Stimulated activated CD4-positive, alpha-beta T cell treated with anti-CD3 and anti-CD28 coated beads, Interleukin-15, amount 100 ng/mL, for 48 hours (primary cell): Measurements from ENCODE around the gene THBS4.

Source experiments
- DNase-seq, 2 donors: peaks; one replicate each; pipeline ENCODE4 v3.0.0-alpha.2; 2020; ENCODE audit warnings: low read depth in 2 of 2

The THBS4 gene

GRCh38 chr5:80034962-80035821 lies at the start of gene THBS4:
TSS of gene THBS4 (plus strand) at chr5:80035348. CDS start at chr5:80035538, 190 bp downstream.
- no peak for DNase-seq

- no peak for DNase-seq
Observed at GRCh38 chr5:79986260-79986659, 48.9 kb upstream of the THBS4 start.

- no peak for DNase-seq
Observed at GRCh38 chr5:79990205-79990597, 44.9 kb upstream of the THBS4 start.

- peak; percentile 82 to 87 for DNase-seq
Observed at GRCh38 chr5:79990598-79991507, 44.3 kb upstream of the THBS4 start, which contains the start of gene MTX3. TSS of gene MTX3 (minus strand) at chr5:79991262. CDS start at chr5:79991238, 24 bp downstream.

GRCh38 chr5:79992891-79993657 lies 42.1 kb upstream of the THBS4 start:
- no peak for DNase-seq

GRCh38 chr5:79999722-80000121 lies 35.4 kb upstream of the THBS4 start:
- no peak for DNase-seq

GRCh38 chr5:80002677-80003076 lies 32.5 kb upstream of the THBS4 start:
- no peak for DNase-seq

- DNase-seq, result no peak
Observed at GRCh38 chr5:80008995-80009765, 26.0 kb upstream of the THBS4 start.

GRCh38 chr5:80010754-80011392 lies 24.3 kb upstream of the THBS4 start:
- DNase-seq, result no peak

- no peak for DNase-seq
Observed at GRCh38 chr5:80025069-80025468, 10.1 kb upstream of the THBS4 start.

GRCh38 chr5:80026841-80027240 lies 8.3 kb upstream of the THBS4 start:
- no peak for DNase-seq

GRCh38 chr5:80031109-80031508 lies 4.0 kb upstream of the THBS4 start:
- DNase-seq, result no peak

GRCh38 chr5:80033513-80033912 lies 1.6 kb upstream of the THBS4 start:
- DNase-seq, result peak in 1 of 2 donors; percentile 7

GRCh38 chr5:80034559-80034958 lies 589 bp upstream of the THBS4 start:
- DNase-seq, result no peak

GRCh38 chr5:80035839-80036238 lies 691 bp downstream of the THBS4 start:
- DNase-seq, result no peak

GRCh38 chr5:80036615-80037014 lies 1.5 kb downstream of the THBS4 start:
- no peak for DNase-seq

GRCh38 chr5:80037366-80037765 lies 2.2 kb downstream of the THBS4 start:
- no peak for DNase-seq

GRCh38 chr5:80039650-80040049 lies 4.5 kb downstream of the THBS4 start:
- no peak for DNase-seq

- DNase-seq, result no peak
Observed at GRCh38 chr5:80041527-80041926, 6.4 kb downstream of the THBS4 start.

GRCh38 chr5:80042330-80042729 lies 7.2 kb downstream of the THBS4 start:
- DNase-seq, result no peak
